ENCODE measurements around the gene ADAM22. TPM values are rescaled to one million over a fixed set of nuclear protein-coding genes. Genes with fewer than 3 reads are reported as not detected.
A peak's percentile ranks its signal among the peaks of the same experiment; 100 is the strongest.

The ADAM22 gene
- total RNA-seq, 1 experiment from 2014 or later, result 18.3 TPM

- Histone ChIP-seq H3K9me3 (replicated peaks) (no peaks in the 10 kb centered on the region), H3K27ac (no peak overlapping the region), H3K4me3 (no peak overlapping the region), H3K4me1 (no peaks in the 10 kb centered on the region), H3K27me3 (no peaks in the 10 kb centered on the region), H3K36me3 (peaks cover 49% of the 10 kb centered on the region)
- no peak for DNase-seq
These were observed 272.2 kb downstream of the ADAM22 start for GRCh38 chr7:88206254-88206653.

GRCh38 chr7:88208521-88208920 lies 274.5 kb downstream of the ADAM22 start:
- peaks cover 55% of the 10 kb centered on the region for H3K36me3 ChIP-seq
- H3K27me3 ChIP-seq, result no peaks in the 10 kb centered on the region
- no peak for DNase-seq
- no peaks in the 10 kb centered on the region for H3K9me3 ChIP-seq (replicated peaks)
- no peak overlapping the region for H3K27ac ChIP-seq
- H3K4me1 ChIP-seq, result no peaks in the 10 kb centered on the region
- no peak overlapping the region for H3K4me3 ChIP-seq

DNA sequence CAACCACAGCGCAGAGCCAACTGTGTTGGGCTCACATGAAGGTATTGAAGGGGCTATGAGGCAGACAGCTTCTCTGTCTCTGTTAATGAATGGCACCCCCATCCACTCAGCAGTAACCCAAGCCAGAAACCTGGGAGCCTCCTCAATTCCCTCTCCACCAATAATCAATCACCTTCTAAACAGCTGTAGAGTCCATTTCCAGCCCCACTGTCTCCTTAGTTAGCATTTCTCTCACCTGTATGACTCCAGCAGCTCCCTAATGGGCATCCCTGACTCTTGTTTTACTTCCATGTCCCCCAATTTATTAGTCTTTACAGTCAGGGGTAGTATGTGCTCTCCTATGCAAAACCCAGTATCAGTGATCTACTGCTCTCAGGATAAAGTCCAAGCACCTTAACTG lies 278.9 kb downstream of the ADAM22 start:
- no peak overlapping the region for H3K27ac ChIP-seq
- no peaks in the 10 kb centered on the region for H3K27me3 ChIP-seq
- H3K4me3 ChIP-seq, result no peak overlapping the region
- H3K4me1 ChIP-seq, result no peaks in the 10 kb centered on the region
- H3K36me3 ChIP-seq, result peaks cover 56% of the 10 kb centered on the region
- no peak for DNase-seq
- no peaks in the 10 kb centered on the region for H3K9me3 ChIP-seq (replicated peaks)

DNA sequence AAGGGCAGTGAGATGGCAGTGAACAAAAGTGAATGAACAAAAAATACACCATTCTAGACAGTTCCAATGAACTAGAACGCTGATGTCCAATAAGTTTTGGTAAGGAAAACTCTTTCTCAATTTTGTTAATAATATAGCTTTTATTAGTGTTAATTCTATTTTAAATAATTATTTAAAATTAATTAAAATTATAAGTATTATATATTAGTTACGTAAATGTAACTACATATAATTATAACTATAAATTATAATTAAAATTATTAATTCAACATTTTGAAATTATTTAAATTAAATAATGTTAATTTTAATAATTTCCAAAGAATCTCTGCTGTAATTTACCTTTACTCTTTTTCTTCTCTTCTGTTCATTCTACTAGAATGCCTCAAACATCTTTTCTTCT lies 280.4 kb downstream of the ADAM22 start:
- no peak overlapping the region for H3K27ac ChIP-seq
- no peaks in the 10 kb centered on the region for H3K27me3 ChIP-seq
- no peak overlapping the region for H3K4me3 ChIP-seq
- H3K9me3 ChIP-seq (replicated peaks), result no peaks in the 10 kb centered on the region
- peaks cover 42% of the 10 kb centered on the region for H3K36me3 ChIP-seq
- no peak for DNase-seq
- H3K4me1 ChIP-seq, result no peaks in the 10 kb centered on the region

GRCh38 chr7:88215295-88215694 lies 281.2 kb downstream of the ADAM22 start:
- no peak overlapping the region for H3K4me3 ChIP-seq
- no peaks in the 10 kb centered on the region for H3K9me3 ChIP-seq (replicated peaks)
- no peak for DNase-seq
- no peak overlapping the region for H3K27ac ChIP-seq
- no peaks in the 10 kb centered on the region for H3K27me3 ChIP-seq
- H3K4me1 ChIP-seq, result no peaks in the 10 kb centered on the region
- peaks cover 40% of the 10 kb centered on the region for H3K36me3 ChIP-seq

GRCh38 chr7:88216276-88216675 lies 282.2 kb downstream of the ADAM22 start:
- H3K4me1 ChIP-seq, result no peaks in the 10 kb centered on the region

DNA sequence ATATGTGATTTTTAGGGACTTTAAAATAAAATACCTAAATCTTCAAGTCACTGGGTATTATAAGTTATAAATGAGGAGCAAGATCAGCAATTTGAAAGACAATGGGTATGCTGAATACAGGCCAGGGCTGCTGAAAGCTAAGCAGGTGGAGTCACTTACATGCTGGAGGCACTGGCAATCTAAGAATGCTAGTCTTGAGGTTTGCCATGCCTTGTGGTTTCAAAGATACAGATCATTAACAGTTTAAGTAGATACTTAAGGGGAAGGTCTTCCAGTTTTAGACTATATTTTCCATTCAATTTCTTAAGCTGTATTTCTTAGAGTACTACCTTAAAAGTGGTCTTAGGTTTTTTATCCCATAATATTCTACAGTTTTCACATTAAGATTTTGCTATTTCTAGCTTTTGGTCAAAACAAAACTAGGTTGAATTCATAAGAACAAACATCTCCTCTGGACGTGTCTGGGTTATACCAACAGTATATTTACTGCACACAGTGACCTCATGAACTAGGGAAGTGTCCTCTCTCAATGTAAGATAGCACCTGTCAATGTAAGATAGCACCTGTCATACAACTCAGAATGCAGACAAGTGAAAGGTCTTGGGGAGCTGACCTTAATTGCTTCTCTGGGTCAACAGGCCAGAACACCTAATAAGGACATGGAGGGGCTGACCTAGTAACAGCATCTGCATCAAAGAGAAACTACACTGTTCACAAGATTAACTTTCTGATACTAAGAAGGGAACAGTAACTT lies 283.8 kb downstream of the ADAM22 start:
- H3K36me3 ChIP-seq, result peaks cover 35% of the 10 kb centered on the region
- H3K27ac ChIP-seq, result no peak overlapping the region; the same call in 1 of the 2 replicates
- H3K4me3 ChIP-seq, result peak overlapping the region; percentile 98
- no peaks in the 10 kb centered on the region for H3K4me1 ChIP-seq
- no peaks in the 10 kb centered on the region for H3K27me3 ChIP-seq
- no peaks in the 10 kb centered on the region for H3K9me3 ChIP-seq (replicated peaks)
- DNase-seq, result peak in 1 of 2 experiments; percentile 19

More at GRCh38 chr7:88216276-88216675, 282.2 kb downstream of the ADAM22 start:
- Histone ChIP-seq H3K27ac (no peak overlapping the region), H3K4me3 (no peak overlapping the region), H3K36me3 (peaks cover 40% of the 10 kb centered on the region), H3K27me3 (no peaks in the 10 kb centered on the region), H3K9me3 (replicated peaks) (no peaks in the 10 kb centered on the region)
- DNase-seq, result no peak

DNA sequence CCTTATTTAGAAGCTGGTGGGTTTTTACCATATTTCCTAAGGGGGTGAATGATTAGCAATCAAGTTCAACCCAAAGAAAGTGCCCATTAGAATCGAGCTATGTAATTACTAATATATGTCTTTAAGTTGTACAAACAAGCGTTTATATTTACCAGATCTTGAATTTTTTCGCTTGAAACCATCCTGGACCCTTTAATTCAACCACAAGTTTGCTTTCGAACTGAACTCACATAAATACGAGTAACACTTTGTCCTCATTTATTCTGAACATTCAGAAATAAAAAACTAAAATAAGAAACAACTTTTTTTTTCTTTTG lies 284.3 kb downstream of the ADAM22 start:
- Histone ChIP-seq H3K4me1 (no peaks in the 10 kb centered on the region), H3K36me3 (peaks cover 30% of the 10 kb centered on the region), H3K9me3 (replicated peaks) (no peaks in the 10 kb centered on the region), H3K27me3 (no peaks in the 10 kb centered on the region), H3K4me3 (peak overlapping the region; percentile 98), H3K27ac (peak overlapping the region; percentile 72)
- DNase-seq, result no peak

GRCh38 chr7:88218836-88219605 lies 285.0 kb downstream of the ADAM22 start:
- Histone ChIP-seq H3K36me3 (peaks cover 26% of the 10 kb centered on the region), H3K4me3 (peak overlapping the region; percentile 98), H3K27me3 (no peaks in the 10 kb centered on the region), H3K27ac (peak overlapping the region; percentile 72), H3K4me1 (no peaks in the 10 kb centered on the region), H3K9me3 (replicated peaks) (no peaks in the 10 kb centered on the region)
- peak; percentile 68 to 79 for DNase-seq

DNA sequence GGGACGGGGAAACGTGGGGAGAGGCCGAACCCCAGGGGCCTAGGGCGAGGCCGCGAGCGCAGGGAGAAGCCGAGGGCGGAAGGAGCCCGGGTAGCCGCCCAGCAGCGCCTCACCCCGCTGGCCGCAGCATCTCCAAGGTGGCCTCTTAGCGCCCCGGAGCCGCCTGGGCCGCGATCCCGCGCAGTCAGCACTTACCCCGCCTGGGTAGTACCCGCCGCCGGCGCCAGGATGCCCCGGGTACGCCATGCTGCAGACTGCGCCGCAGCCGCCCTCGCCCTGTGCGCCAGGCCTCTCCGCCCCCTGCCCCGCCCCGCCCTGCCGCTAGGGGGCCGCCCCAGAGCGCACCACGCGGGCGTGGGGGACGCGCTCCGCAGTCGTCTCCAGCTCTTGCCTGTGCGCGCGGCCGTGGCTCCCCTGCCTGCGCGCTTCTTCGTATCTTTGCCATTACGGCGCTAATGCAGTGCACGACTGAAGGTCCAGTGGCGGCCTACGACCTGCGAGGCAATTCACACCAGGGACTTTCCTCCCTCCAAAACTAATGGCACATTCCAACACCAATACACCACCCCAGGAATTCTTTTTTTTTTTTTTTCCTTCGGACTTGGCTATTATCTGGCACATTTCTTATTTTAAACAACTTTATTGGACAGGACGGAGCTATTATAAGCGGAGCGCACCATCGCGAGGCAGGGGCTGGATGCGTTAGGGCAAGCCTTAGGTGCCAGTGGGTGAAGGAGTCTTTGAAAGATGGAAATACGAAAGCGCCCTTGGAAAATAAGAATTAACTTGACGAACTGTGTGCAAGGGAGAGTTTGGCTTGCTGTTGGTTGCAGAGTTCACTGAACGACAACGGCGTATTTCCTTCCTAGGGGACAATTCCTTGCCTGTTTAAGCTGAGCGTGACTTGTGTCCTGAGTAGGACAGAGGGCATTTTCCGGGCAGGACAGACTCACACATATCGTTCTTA lies 286.0 kb downstream of the ADAM22 start, which contains the start of gene SRI:
Gene SRI (minus strand): TSS at position 258 of the 967 bp plus-strand sequence. CDS start 12 bp downstream, at position 246.
- H3K4me3 ChIP-seq, result peak within 1 kb of the TSS; percentile 98
- no peaks in the 10 kb centered on the region for H3K27me3 ChIP-seq
- DNase-seq, result peak; percentile 86 to 91
- H3K9me3 ChIP-seq (replicated peaks), result no peaks in the 10 kb centered on the region
- peaks cover 18% of the 10 kb centered on the region; the same call in 1 of the 2 replicates for H3K36me3 ChIP-seq
- H3K4me1 ChIP-seq, result no peaks in the 10 kb centered on the region
- H3K27ac ChIP-seq, result peak within 1 kb of the TSS; percentile 72

DNA sequence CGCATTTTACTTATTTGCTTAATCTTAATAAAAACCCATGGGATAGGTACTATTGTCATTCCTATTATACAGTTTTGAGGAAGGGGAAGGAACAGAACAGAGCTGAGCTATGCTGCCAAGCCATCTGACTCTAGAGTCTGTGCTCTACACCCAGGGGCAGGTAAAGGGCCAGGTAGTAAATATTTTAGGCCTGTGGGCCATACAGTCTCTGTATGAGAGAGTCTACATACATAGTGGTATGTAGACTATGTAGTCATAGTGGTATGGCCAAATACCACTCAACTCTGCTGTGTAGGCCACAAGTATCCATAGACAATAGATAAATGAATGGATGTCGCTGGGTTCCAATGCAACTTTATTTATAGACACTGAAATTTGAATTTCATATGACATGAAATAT lies 289.2 kb downstream of the ADAM22 start:
- Histone ChIP-seq H3K36me3 (no peaks in the 10 kb centered on the region), H3K4me1 (no peaks in the 10 kb centered on the region), H3K27me3 (no peaks in the 10 kb centered on the region)

DNA sequence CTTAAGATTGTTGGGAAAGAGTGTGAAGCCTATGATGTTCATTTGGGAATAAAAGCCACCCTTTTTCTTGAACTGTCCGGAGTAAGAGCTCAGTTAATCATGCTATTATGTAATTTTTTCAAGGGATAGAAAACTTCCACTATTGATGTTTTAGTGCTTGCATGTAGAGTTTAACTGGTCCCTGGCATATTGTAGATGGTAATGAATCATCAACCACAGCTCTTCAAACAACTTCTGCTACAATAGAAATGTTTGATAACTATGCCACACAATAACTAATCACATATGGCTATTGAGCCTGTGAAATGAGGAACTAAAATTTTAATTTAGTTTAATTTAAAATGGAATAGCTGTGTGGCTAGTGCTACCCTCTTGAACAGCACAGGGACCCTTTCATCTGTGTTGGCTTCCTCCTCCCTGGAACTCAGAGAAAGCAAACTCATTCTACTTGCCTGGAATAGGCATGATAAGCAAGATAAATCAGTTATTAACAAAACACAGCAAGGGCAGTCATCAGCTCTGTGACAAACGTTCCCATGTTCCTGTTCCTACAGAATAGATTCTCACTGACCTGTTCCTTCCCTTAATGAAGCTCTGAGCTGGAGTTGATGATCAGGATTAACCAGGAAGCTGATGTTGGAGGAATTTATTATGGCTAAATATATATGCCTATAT lies 290.7 kb downstream of the ADAM22 start:
- DNase-seq, result no peak
- H3K36me3 ChIP-seq, result no peaks in the 10 kb centered on the region
- H3K27me3 ChIP-seq, result no peaks in the 10 kb centered on the region
- no peaks in the 10 kb centered on the region for H3K9me3 ChIP-seq (replicated peaks)
- no peaks in the 10 kb centered on the region for H3K4me1 ChIP-seq
- no peak overlapping the region for H3K4me3 ChIP-seq
- no peak overlapping the region for H3K27ac ChIP-seq

More for the DNA sequence above, 289.2 kb downstream of the ADAM22 start:
- Histone ChIP-seq H3K27ac (no peak overlapping the region), H3K4me3 (no peak overlapping the region), H3K9me3 (replicated peaks) (no peaks in the 10 kb centered on the region)
- no peak for DNase-seq

DNA sequence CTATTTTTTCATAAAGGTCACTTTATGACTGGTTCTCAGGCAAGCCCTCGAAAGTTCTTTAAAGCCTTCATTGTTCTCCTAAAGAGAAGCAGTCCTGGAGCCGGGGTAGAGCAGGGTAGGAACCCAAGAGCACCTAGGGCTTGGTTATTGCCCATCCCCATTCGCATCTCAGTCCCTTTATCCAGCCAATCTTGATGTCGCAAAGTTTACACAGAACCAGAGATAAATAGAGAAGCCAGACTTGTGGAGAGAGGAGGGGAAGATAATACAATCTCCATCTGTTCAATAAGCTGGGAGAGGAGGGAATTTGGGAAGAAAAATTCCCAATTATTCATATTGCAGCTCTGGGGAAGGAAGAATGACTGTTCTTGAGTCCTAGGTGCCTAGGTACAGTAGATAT lies 292.1 kb downstream of the ADAM22 start:
- Histone ChIP-seq H3K4me1 (no peaks in the 10 kb centered on the region), H3K4me3 (no peak overlapping the region), H3K36me3 (no peaks in the 10 kb centered on the region), H3K27me3 (no peaks in the 10 kb centered on the region), H3K9me3 (replicated peaks) (no peaks in the 10 kb centered on the region), H3K27ac (no peak overlapping the region)
- DNase-seq, result no peak

- Histone ChIP-seq H3K27ac (no peak overlapping the region), H3K36me3 (no peaks in the 10 kb centered on the region), H3K27me3 (no peaks in the 10 kb centered on the region), H3K4me1 (no peaks in the 10 kb centered on the region), H3K9me3 (replicated peaks) (no peaks in the 10 kb centered on the region), H3K4me3 (no peak overlapping the region)
- DNase-seq, result no peak
These were observed 292.9 kb downstream of the ADAM22 start for GRCh38 chr7:88226886-88227516.

All from SJCRH30 (cell line).